Left ventricle myocardium superior (tissue), 1 donor: Measurements from ENCODE around the gene PITPNM3. TPM values are rescaled to one million over a fixed set of nuclear protein-coding genes. Genes with fewer than 3 reads are reported as not detected.
A peak's percentile ranks its signal among the peaks of the same experiment; 100 is the strongest.
"Not testable (repeated sequence)": the region's sequence is repeated elsewhere in the genome, so short reads cannot be mapped to it uniquely, and the experiment has no call there.

Experiments
- ATAC-seq: fragments of 200-7000 bp; cut with Tn5 transposase; one replicate; pipeline ENCODE4 v1.9.1; 2020; ENCODE audit warnings: mild to moderate bottlenecking, moderate library complexity
- DNase-seq: peaks from one replicate; pipeline ENCODE4 v3.0.0-alpha.2; 2020
- intact Hi-C: fragments of 100-400 bp; cut with micrococcal nuclease; formaldehyde crosslinking; loops from one replicate; pipeline ENCODE4 v1.11.0; 2022
- long read RNA-seq: library from polyadenylated mRNA; unstranded; transcript quantifications from one replicate; pipeline ENCODE4 v2.0.0, GENCODE V29; 2021
- total RNA-seq: library from RNA; stranded (reverse); fragmentation: NEBNext Ultra II Directional; extraction: Animal tissue kit (Norgen Biotek cat#: 25700); gene quantifications from one replicate; pipeline ENCODE4 v1.2.1, GENCODE V29; 2021
- donor health status: DM: no; HTN: yes; CAD: no; lungs with severe emphysema.

PITPNM3 gene
- total RNA-seq = 0.59 TPM
- long read RNA-seq = 0 reads

GRCh38 chr17:6556121-6557039, at the start of gene PITPNM3:
Gene PITPNM3, minus strand, starts transcription at chr17:6556555. Its CDS starts 149 bp downstream, at chr17:6556406.
- intact Hi-C loops = no loop called here
- DNase-seq (no peak), ATAC-seq (peak; percentile 39)

- DNase-seq = no peak
- no peak for ATAC-seq
- intact Hi-C loops = no loop called here
Measured at GRCh38 chr17:6605142-6605541, 48.8 kb upstream of the PITPNM3 start.

GRCh38 chr17:6603744-6604325, 47.5 kb upstream of the PITPNM3 start:
- intact Hi-C loops = no loop called here
- ATAC-seq (no peak), DNase-seq (no peak)

GRCh38 chr17:6602141-6602540, 45.8 kb upstream of the PITPNM3 start:
- ATAC-seq (no peak), DNase-seq (no peak)
- intact Hi-C loops = no loop called here

GRCh38 chr17:6599364-6599763, 43.0 kb upstream of the PITPNM3 start:
- no peak for DNase-seq
- ATAC-seq = peak; percentile 48
- intact Hi-C loops = no loop called here

- intact Hi-C loops = no loop called here
- ATAC-seq = no peak
Measured at GRCh38 chr17:6597727-6598126, 41.4 kb upstream of the PITPNM3 start.

GRCh38 chr17:6596941-6597340, 40.6 kb upstream of the PITPNM3 start:
- intact Hi-C loops = no loop called here
- ATAC-seq = no peak
- no peak for DNase-seq

More at GRCh38 chr17:6597727-6598126, 41.4 kb upstream of the PITPNM3 start:
- no peak for DNase-seq

GRCh38 chr17:6596511-6596910, 40.2 kb upstream of the PITPNM3 start:
- no peak for ATAC-seq
- DNase-seq = no peak
- intact Hi-C loops = no loop called here

GRCh38 chr17:6596081-6596480, 39.7 kb upstream of the PITPNM3 start:
- ATAC-seq = no peak
- intact Hi-C loops = no loop called here
- DNase-seq = no peak

GRCh38 chr17:6593371-6593770, 37.0 kb upstream of the PITPNM3 start:
- ATAC-seq, DNase-seq, intact Hi-C loops: not testable (repeated sequence)

- intact Hi-C loops = no loop called here
- DNase-seq = no peak
- ATAC-seq = no peak
Measured at GRCh38 chr17:6592173-6592572, 35.8 kb upstream of the PITPNM3 start.

GRCh38 chr17:6591599-6592158, 35.3 kb upstream of the PITPNM3 start:
- no peak for ATAC-seq
- no peak for DNase-seq
- intact Hi-C loops = no loop called here

- no peak for DNase-seq
- intact Hi-C loops = no loop called here
- no peak for ATAC-seq
Measured at GRCh38 chr17:6589266-6589946, 33.1 kb upstream of the PITPNM3 start.

GRCh38 chr17:6588165-6588564, 31.8 kb upstream of the PITPNM3 start:
- ATAC-seq = no peak
- intact Hi-C loops = no loop called here
- no peak for DNase-seq

GRCh38 chr17:6587310-6587709, 31.0 kb upstream of the PITPNM3 start:
- DNase-seq = no peak
- no peak for ATAC-seq
- intact Hi-C loops = no loop called here

GRCh38 chr17:6583411-6583810, 27.1 kb upstream of the PITPNM3 start:
- DNase-seq (no peak), ATAC-seq (no peak)
- intact Hi-C loops = no loop called here

- intact Hi-C loops = no loop called here
- no peak for ATAC-seq
- DNase-seq = no peak
Measured at GRCh38 chr17:6580625-6581024, 24.3 kb upstream of the PITPNM3 start.

- intact Hi-C loops = no loop called here
- ATAC-seq (no peak), DNase-seq (no peak)
Measured at GRCh38 chr17:6578491-6578890, 22.1 kb upstream of the PITPNM3 start.

- intact Hi-C loops = no loop called here
- no peak for DNase-seq
- no peak for ATAC-seq
Measured at GRCh38 chr17:6577686-6578263, 21.4 kb upstream of the PITPNM3 start.
